Kidney epithelial cell (primary cell): ENCODE measurements around the gene CSF1R. TPM values are rescaled to one million over a fixed set of nuclear protein-coding genes. Genes with fewer than 3 reads are reported as not detected.

Experiments
- DNase-seq: peaks from one replicate; pipeline ENCODE4 v3.0.0-alpha.2; 2010; ENCODE audit warnings: low read depth
- H3K27me3 ChIP-seq: 2 replicates; pipeline ENCODE4 v1.6.0; 2011; ENCODE audit warnings: low read length; ENCODE audit not compliant: control insufficient read depth, insufficient read depth
- H3K36me3 ChIP-seq: 2 replicates; pipeline ENCODE4 v1.5.1; 2011; ENCODE audit warnings: low read length; ENCODE audit not compliant: control insufficient read depth, insufficient read depth
- H3K4me3 ChIP-seq: 2 replicates; pipeline ENCODE4 v1.5.1; 2011; ENCODE audit warnings: low read depth, mild to moderate bottlenecking, control low read depth, low read length
- CTCF ChIP-seq: IDR thresholded peaks from 2 replicates; pipeline ENCODE4 v1.5.1; 2011; ENCODE audit warnings: mild to moderate bottlenecking, moderate library complexity, low read length, control low read depth, inconsistent platforms; ENCODE audit not compliant: insufficient read depth, poor library complexity, severe bottlenecking
- total RNA-seq: library from RNA; depleted of rRNA; stranded (reverse); fragments of >200 nt; gene quantifications from 2 replicates; pipeline ENCODE4 v1.2.3, GENCODE V29; 2015

Gene CSF1R
- total RNA-seq, 1 donor from 2014 or later = 0.75 TPM

- no peak for TF ChIP-seq CTCF
- Histone ChIP-seq H3K36me3 (peaks cover 1% of the 10 kb centered on the region), H3K4me3 (no peak overlapping the region), H3K27me3 (no peaks in the 10 kb centered on the region)
- no peak for DNase-seq
These were observed 26.7 kb downstream of the CSF1R start for GRCh38 chr5:150059623-150060022.

- Histone ChIP-seq H3K27me3 (no peaks in the 10 kb centered on the region), H3K4me3 (no peak overlapping the region), H3K36me3 (peaks cover 1% of the 10 kb centered on the region)
- DNase-seq = peak; percentile 26
- TF ChIP-seq CTCF = no peak
These were observed 27.8 kb downstream of the CSF1R start for GRCh38 chr5:150058480-150059126.

GRCh38 chr5:150057996-150058395 is 28.4 kb downstream of the CSF1R start:
- Histone ChIP-seq H3K4me3 (no peak overlapping the region), H3K27me3 (no peaks in the 10 kb centered on the region), H3K36me3 (peaks cover 1% of the 10 kb centered on the region)
- no peak for TF ChIP-seq CTCF
- DNase-seq = no peak

GRCh38 chr5:150057511-150057910 is 28.8 kb downstream of the CSF1R start:
- Histone ChIP-seq H3K36me3 (peaks cover 1% of the 10 kb centered on the region), H3K27me3 (no peaks in the 10 kb centered on the region), H3K4me3 (no peak overlapping the region)
- no peak for TF ChIP-seq CTCF
- DNase-seq = no peak

GRCh38 chr5:150057052-150057451 is 29.3 kb downstream of the CSF1R start:
- no peak for TF ChIP-seq CTCF

GRCh38 chr5:150056075-150056443 is 30.3 kb downstream of the CSF1R start:
- Histone ChIP-seq H3K4me3 (no peak overlapping the region), H3K27me3 (no peaks in the 10 kb centered on the region), H3K36me3 (peaks cover 3% of the 10 kb centered on the region)
- no peak for TF ChIP-seq CTCF
- DNase-seq = no peak

More at GRCh38 chr5:150057052-150057451, 29.3 kb downstream of the CSF1R start:
- DNase-seq = no peak
- Histone ChIP-seq H3K36me3 (peaks cover 2% of the 10 kb centered on the region), H3K4me3 (no peak overlapping the region), H3K27me3 (no peaks in the 10 kb centered on the region)
